Stimulated activated CD4-positive, alpha-beta T cell treated with anti-CD3 and anti-CD28 coated beads, Interleukin-12 subunit alpha, Interleukin-12 subunit beta, amount 100 ng/mL, for 24 hours (primary cell): ENCODE results near the gene HMGA1.

Experiments used
- DNase-seq, 2 experiments: peaks; one replicate each; pipeline ENCODE4 v3.0.0-alpha.2; 2020; ENCODE audit warnings: low read depth in 2 of 2

Gene HMGA1

GRCh38 chr6:34223956-34224940 lies 12.4 kb upstream of the HMGA1 start:
- peak; percentile 89 to 91 for DNase-seq

DNA sequence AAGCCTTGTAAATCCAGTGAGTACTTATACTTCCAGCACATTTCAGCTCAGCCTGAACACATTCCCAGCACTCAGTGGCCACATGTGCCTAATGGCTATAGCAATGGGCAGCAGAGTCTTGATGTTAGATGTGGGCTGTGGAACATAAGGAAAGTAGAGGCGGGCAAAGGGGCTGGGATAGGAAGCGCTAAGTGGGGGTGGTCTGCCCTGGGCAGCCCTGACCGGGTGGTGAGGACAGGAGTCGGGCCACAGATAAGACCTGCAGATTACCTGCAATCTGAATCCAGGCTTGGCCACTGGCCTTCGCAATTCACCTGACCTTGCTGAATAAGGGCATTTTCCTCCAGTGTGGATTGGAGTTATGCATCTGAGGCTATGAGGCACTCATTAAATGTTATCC lies 11.1 kb upstream of the HMGA1 start:
- no peak for DNase-seq

DNA sequence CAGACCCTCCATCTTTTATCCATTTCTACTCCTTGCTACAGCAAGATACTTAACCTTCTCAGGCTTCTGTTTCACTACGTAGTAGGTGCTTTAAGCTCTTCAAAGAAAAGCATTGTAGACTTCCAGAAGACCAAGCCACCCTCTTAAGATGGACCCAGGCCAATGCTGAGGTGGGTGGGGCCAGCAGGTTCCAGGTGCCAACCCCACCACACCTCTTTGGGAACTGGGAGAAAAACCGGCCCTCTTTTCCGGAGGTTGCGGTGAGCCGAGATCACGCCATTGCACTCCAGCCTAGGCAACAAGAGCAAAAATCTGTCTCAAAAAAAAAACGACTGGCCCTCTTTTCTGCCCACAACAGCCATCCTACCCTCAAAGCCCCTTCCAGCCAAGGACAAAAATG lies 10.6 kb upstream of the HMGA1 start:
- no peak for DNase-seq

DNA sequence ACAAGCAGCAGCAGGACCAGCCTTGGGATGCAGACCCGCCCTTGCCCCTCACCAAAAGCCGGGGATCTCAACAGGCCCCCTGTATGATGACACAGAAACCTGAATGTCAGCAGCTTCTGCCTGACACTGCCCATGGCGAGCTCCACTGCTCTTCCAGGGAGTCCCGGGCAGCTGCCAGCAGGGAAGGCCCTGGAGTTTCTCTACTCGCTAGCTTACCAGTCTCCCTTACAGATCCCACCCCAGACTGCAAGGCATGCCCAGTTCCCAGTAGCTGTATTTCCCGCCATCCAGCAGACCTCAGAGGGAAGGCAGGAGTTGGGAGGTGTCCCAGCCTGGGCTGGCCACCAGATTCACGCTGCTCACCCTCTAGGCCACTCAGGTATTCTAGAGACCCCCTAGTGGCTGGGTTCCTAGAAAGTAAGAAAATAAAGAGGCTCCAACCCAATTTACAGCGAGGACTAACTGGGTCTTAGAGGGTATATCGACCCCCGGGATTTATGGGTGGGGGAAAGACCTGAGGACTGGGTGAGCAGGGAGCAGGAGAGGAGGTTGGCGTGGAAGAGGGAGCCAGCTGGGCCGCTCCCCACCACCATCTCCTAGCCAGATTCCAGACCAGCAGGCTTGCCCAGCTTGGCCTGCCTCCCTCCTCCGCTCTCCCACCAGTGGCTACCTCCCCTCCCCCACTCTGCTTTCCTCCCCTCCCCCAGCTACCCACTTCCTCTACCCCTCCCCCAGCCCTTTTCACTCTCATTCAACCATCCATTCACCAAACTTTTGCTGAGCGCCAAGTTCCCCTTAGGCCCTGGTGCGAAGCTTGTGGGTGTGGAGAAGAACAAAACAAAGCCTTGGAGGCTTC lies 9.7 kb upstream of the HMGA1 start:
- no peak for DNase-seq

DNA sequence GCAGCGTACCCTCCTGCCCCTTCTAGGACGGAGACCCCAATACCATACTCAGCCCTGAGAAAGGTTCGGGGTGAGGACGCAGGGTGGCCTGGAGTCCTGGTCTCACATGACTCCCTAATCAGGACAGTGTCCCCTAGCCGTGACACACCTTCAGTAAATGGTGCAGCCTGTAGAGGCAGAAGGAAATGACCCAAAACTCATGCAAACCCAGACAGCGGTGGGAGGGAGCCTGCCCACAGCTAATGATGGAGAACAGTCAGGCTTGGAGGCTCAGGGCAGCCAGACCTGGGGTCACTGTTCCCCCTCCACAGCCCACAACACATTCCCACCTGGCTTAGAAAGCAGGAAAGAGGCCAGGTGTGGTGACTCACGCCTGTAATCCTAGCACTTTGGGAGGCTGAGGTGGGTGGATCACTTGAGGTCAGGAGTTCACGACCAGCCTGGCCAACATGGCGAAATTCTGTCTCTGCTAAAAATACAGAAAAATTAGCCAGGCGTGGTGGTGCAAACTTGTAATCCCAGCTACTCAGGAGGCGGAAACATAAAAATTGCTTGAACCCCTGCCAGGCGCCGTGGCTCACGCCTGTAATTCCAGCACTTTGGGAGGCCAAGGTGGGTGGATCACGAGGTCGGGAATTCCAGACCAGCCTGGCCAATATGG lies 8.8 kb upstream of the HMGA1 start:
- DNase-seq: no peak

GRCh38 chr6:34229877-34230276 lies 6.8 kb upstream of the HMGA1 start:
- DNase-seq: no peak

DNA sequence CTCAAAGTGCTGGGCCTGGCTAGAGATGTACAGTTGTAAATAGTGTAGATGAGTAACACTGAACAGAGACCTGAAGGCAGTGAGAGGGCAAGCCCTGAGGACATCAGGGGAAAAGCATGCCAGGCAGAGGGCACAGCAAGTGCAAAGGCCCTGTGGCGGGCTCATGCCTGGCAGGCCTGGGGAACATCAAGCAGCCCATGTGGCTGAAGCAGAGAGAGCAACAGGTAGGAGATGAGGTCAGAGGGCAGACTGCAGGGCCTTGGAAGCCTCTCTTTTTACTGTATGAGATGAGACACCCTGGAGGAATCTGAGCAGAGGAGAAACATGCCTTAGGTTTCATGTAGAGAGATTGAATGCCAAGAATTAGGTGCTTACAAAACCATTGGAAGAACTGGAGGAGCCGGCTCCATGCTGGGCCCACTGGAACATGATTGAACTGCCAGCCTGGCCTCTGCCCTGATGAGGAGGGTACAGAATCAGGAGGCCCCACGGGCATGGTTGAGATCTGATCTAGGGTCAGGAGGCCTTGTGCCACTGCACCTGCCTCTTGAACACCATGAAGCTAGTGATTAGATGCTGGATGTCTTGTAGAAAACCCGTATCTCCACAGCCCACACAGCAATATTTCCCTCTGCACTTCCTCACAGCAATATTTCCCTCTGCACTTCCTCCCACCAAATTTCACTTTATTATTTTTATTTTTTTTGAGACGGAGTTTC lies 5.9 kb upstream of the HMGA1 start:
- DNase-seq: no peak

- no peak for DNase-seq
Measured at GRCh38 chr6:34231566-34232336, 4.9 kb upstream of the HMGA1 start.

GRCh38 chr6:34232901-34233300 lies 3.8 kb upstream of the HMGA1 start:
- no peak for DNase-seq

GRCh38 chr6:34233867-34234266 lies 2.8 kb upstream of the HMGA1 start:
- no peak for DNase-seq

DNA sequence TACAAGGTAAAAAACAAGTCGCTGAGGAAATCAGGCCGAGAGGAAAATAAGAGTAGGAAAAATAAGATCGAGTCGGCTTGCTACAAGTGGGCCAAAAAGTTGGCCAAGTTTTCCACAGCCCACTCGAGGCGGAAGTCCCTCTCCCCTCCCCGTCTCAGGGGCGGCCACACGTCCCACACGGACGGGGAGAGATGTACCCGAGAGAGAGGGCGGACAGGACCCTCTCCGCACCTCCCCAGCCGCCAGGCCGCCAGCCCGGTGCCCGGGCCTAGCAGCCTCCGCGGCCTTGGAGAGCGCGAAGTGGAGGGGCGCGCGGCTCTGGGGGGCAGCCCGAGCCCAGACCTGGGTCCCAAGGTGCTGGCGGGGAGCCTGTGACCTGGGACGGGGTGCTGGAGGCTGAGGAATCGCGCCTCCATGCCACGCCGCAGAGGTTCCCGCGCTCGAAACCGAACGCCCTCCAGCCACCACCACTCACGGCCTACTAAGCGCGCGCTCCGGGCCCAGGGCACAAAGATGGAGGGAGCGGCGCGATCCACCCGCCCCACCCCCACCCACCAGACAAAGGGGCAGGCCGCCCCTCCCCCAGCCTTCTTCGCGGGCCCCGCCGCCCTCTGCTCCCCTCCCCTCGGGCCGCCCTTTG lies 1.9 kb upstream of the HMGA1 start:
- DNase-seq: no peak

GRCh38 chr6:34235307-34236130 lies 1.2 kb upstream of the HMGA1 start:
- DNase-seq: peak; percentile 57 to 62

DNA sequence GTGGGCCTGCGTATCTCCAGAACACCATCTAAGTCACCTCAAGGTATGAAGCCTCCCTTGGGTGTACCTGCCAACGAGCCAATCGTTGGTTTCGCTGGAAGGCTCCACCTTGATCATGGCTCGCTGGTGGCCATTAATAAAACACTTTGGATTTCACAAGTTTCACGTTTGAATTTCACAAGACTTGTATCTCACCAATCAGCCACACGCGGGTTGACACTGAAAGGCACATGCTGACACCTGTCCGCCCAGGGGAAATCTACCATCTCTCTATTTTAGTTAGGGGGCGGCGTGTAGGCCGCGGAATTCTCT lies 586 bp upstream of the HMGA1 start:
- peak in 1 of 2 experiments; percentile 27 for DNase-seq

DNA sequence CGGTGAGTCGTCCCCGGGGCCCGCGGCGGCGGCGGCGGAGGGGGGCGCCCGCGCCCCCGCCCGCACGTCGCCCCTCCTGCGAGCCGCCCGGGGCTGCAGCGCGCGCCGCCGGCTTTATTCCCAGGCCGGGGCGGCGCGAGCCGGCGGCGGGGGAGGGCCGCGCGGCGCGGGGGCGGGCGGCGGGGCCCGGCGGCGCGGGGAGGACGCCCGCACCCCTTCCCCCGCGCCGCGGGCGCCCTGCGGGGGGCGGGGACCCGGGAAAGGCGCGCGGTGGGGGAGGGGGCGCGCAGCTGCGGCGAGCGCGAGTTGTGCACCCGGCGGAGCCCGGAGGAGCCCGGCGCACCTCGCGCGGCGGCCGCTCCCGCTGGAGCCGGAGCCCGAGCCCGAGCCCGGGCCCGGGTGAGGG lies 646 bp downstream of the HMGA1 start:
- no peak for DNase-seq

GRCh38 chr6:34237722-34238584 lies 1.3 kb downstream of the HMGA1 start:
- peak; percentile 62 to 63 for DNase-seq

DNA sequence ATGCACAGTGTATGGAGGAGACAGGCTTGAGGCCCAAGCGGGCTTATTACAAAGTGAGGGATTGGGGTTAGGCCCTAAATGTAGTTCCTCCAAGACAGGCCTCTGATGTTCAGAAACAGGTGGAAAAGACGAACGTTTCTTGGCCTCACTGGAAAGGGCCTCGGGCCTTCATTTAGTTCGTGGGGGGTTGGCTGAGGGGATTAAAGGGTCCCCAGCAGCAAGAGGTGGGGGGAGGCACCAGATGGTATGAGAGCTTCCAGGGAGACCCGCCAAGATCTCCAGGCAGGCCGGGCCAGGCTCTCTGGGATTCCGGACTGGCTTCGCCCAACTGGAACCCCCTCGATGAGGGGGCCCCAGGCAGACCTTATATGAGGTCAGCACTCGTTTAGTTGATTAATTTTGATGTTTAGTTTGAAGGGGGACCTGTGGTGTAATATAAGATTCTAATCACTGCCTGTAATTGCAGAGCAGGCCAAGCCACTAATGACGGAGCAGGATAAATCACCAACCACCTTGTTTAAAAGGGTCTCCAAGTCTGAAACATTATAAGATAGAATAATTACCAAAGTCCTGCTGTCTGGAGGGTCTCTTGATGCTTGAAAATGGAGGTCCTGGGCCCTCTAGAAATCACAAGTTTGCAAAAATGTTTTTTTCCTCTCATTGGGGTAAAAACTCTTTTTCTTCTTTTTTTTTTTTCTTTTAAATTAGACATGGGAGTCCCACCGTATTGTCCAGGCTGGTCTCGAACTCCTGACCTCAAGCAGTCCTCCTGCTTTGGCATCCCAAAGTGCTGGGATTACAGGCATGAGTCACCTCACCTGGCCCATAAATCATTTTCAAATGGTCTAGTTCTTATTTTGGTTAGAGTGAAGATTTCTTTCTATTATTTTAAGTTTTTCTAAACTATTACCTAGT lies 2.2 kb downstream of the HMGA1 start:
- DNase-seq: no peak

DNA sequence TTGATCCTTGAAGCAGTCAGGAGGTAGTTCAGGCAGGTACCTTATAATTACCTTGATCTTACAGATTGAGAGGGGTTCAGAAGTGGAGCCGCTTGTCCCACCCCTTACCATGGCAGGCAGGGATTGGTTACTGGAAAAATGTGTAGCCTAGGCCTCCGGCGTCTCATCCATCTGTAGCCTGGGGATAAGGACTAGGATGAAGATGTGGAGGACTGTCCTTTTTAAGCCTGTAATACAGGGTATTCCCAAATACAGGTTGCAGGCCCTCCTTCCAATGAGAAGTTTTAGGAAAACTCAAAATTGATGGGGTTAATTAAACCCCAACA lies 2.8 kb downstream of the HMGA1 start:
- DNase-seq: no peak

DNA sequence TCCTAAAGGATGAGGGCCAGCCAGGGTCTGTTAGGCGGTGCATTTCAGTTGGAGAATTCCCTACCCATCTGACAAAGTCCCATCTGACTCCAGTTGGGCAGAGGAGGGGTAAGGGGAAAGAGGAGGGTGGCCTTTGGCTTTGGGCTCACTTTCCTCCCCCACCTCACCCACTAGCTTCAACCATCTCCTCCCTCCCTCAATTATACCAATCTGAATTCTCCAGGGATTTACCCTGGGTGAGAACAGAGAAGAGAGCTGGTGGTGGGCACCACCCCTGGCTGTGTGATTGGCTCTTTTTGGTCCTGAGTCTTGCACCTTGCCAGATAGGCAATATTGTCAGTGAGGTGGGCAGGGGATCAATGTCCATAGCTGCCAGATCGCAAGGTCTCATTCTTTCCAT lies 3.2 kb downstream of the HMGA1 start:
- no peak for DNase-seq
